HepG2 (cell line): ENCODE measurements around the gene PARK7. TPM values are rescaled to one million over a fixed set of nuclear protein-coding genes. Genes with fewer than 3 reads are reported as not detected.

Experiments used
- ATAC-seq: fragments of 200-7000 bp; cut with Tn5 transposase; 3 replicates; pipeline ENCODE4 v1.9.1; 2020; ENCODE audit warnings: mild to moderate bottlenecking, moderate library complexity
- BruUV-seq: library from RNA; stranded (reverse); fragments of 400-500 nt; replicated peaks from 2 replicates; lab custom pipeline; 2021; lab: Mats Ljungman, UMichigan
- CTCF ChIA-PET: fragments of 300-600 bp; formaldehyde crosslinking; extraction: SDS; loops from one replicate; lab custom pipeline; 2021; ENCODE audit warnings: low total read pairs, inconsistent platforms, low intra/inter-chr PET ratio; lab: Yijun Ruan, JAX
- POLR2A ChIA-PET: fragments of 350-600 bp; sonication (Branson Sonifier 250); formaldehyde crosslinking; loops from one replicate; lab custom pipeline; 2020; ENCODE audit warnings: antibody characterized with exemption, inconsistent platforms; lab: Yijun Ruan, JAX
- DNase-seq: peaks from one replicate; pipeline ENCODE4 v3.0.0-alpha.2; 2015; ENCODE audit warnings: low spot score
- FAIRE-seq: peaks from 3 replicates; lab custom pipeline; 2011; peaks lifted over from hg19 to GRCh38; lab: Jason Lieb, UNC
- H2AFZ ChIP-seq: one replicate; pipeline ENCODE4 v1.6.1; 2011; ENCODE audit warnings: low read length, inconsistent platforms
- H3K27ac ChIP-seq: fragments of 300-600 bp; 3 replicates; pipeline ENCODE4 v1.8.0; 2011; ENCODE audit warnings: mixed run types, mild to moderate bottlenecking, mixed read lengths, low read length, inconsistent platforms; ENCODE audit not compliant: insufficient read depth; ENCODE audit errors: extremely low read length
- H3K27me3 ChIP-seq, 2 experiments: fragments of 200-600 bp in 1 of 2; 2 replicates in 1 of 2; 3 replicates in 1 of 2; pipeline versions ENCODE4 v1.6.0 to v1.8.0; 2011; ENCODE audit warnings: low read length in 2 of 2, mild to moderate bottlenecking in 2 of 2, moderate library complexity in 2 of 2, inconsistent platforms in 1 of 2; ENCODE audit not compliant: insufficient read depth in 2 of 2, control insufficient read depth in 1 of 2
- H3K36me3 ChIP-seq, 2 experiments: fragments of 200-600 bp in 1 of 2; replicated peaks in 1 of 2; 2 replicates in 1 of 2; 3 replicates in 1 of 2; pipeline versions ENCODE4 v1.5.1 to v1.8.0; 2011; ENCODE audit warnings: low read length in 2 of 2, inconsistent platforms in 1 of 2; ENCODE audit not compliant: insufficient read depth in 2 of 2, control insufficient read depth in 1 of 2
- H3K4me1 ChIP-seq: 2 replicates; pipeline ENCODE4 v1.5.1; 2012; ENCODE audit warnings: low read length, inconsistent platforms; ENCODE audit not compliant: insufficient read depth
- H3K4me2 ChIP-seq: 2 replicates; pipeline ENCODE4 v1.6.0; 2011; ENCODE audit warnings: low read depth, low read length, inconsistent platforms
- H3K4me3 ChIP-seq, 3 experiments: fragments of 200-600 bp in 1 of 3; sonication (generic), shearing (Covaris generic) in 1 of 3; replicated peaks in 1 of 3; 2 replicates each; pipeline ENCODE4 v1.5.1; 2011 to 2016; ENCODE audit warnings: low read length in 3 of 3, inconsistent platforms in 2 of 3, low read depth in 2 of 3, mild to moderate bottlenecking in 2 of 3, control low read depth in 1 of 3, mixed read lengths in 1 of 3; ENCODE audit not compliant: insufficient read depth in 1 of 3
- H3K79me2 ChIP-seq: one replicate; pipeline ENCODE4 v1.6.1; 2011; ENCODE audit warnings: low read length, inconsistent platforms; ENCODE audit not compliant: insufficient read depth
- H3K9ac ChIP-seq: 2 replicates; pipeline ENCODE4 v1.6.0; 2011; ENCODE audit warnings: mild to moderate bottlenecking, low read depth, low read length, inconsistent platforms; ENCODE audit not compliant: insufficient read depth
- H3K9me3 ChIP-seq: 2 replicates; pipeline ENCODE4 v1.5.1; 2012; ENCODE audit warnings: mild to moderate bottlenecking, low read length
- H4K20me1 ChIP-seq: 2 replicates; pipeline ENCODE4 v1.6.0; 2011; ENCODE audit warnings: inconsistent platforms, mild to moderate bottlenecking, low read length, moderate library complexity; ENCODE audit not compliant: insufficient read depth
- KDM5B ChIP-seq: sonication (generic); formaldehyde crosslinking; IDR thresholded peaks from 2 replicates; pipeline ENCODE4 v1.4.0; 2020; ENCODE audit warnings: missing genetic modification reagents, mild to moderate bottlenecking, borderline replicate concordance
- ZBTB2 ChIP-seq: sonication (generic); formaldehyde crosslinking; IDR thresholded peaks from 2 replicates; pipeline ENCODE4 v1.8.0; 2022; ENCODE audit warnings: low read depth, missing genetic modification reagents
- ZNF281 ChIP-seq: sonication (generic); formaldehyde crosslinking; IDR thresholded peaks from 2 replicates; pipeline ENCODE4 v1.4.0; 2020; ENCODE audit warnings: missing genetic modification reagents, borderline replicate concordance
- ZNF326 ChIP-seq: sonication (generic); formaldehyde crosslinking; IDR thresholded peaks from 2 replicates; pipeline ENCODE4 v1.4.0; 2020; ENCODE audit warnings: missing genetic modification reagents, borderline replicate concordance
- ZNF740 ChIP-seq: sonication (generic); formaldehyde crosslinking; IDR thresholded peaks from 2 replicates; pipeline ENCODE4 v1.4.0; 2020; ENCODE audit warnings: missing genetic modification reagents
- ZSCAN25 ChIP-seq: sonication (generic); formaldehyde crosslinking; IDR thresholded peaks from 2 replicates; pipeline ENCODE4 v1.8.0; 2022; ENCODE audit warnings: mild to moderate bottlenecking, missing genetic modification reagents
- WGBS: methylation state at CpG from one replicate; pipeline ENCODE4 v1.1.6; 2017; ENCODE audit warnings: low lambda C conversion rate; 5-methylcytosine and 5-hydroxymethylcytosine counted together
- in situ Hi-C: cut with HindIII; loops from 2 replicates; pipeline ENCODE4 v1.10.0; 2017; ENCODE audit warnings: low pct_unique_long_range_greater_than_20kb; ENCODE audit not compliant: extremely low pct_ligation_motif_present
- intact Hi-C: fragments of 100-400 bp; cut with micrococcal nuclease; formaldehyde crosslinking; loops from one replicate; pipeline ENCODE4 v1.10.0; 2022; ENCODE audit not compliant: unreplicated experiment
- polyA plus RNA-seq, 8 experiments: library from polyadenylated mRNA; depleted of rRNA in 3 of 8; stranded (reverse) in 7 of 8; unstranded in 1 of 8; fragments of >200 nt; fragmentation: Illumina TruSeq in 4 of 8; extraction: Trizol in 4 of 8; gene quantifications; 2 replicates each; pipeline versions ENCODE4 v1.2.1 to v1.2.3, GENCODE V29; 2011 to 2016; ENCODE audit warnings: low read depth in 4 of 8, missing spikeins in 1 of 8, mixed read lengths in 1 of 8; ENCODE audit not compliant: insufficient read depth in 1 of 8
- total RNA-seq, 5 experiments: library from RNA; depleted of rRNA; stranded (reverse); fragments of >200 nt; fragmentation: Illumina TruSeq; extraction: Trizol; gene quantifications; 2 replicates each; pipeline ENCODE4 v1.2.3, GENCODE V29; 2016; ENCODE audit warnings: low read depth in 1 of 5
- TF ChIP-seq, protein P1 (sequence below): sonication (generic); formaldehyde crosslinking; IDR thresholded peaks from 2 replicates; pipeline ENCODE4 v1.4.0; 2020; ENCODE audit warnings: mild to moderate bottlenecking, missing genetic modification reagents

Gene PARK7
- total and polyA plus RNA-seq, 2 of the 13 experiments (the other 11 are each of a cell fraction or from before 2014, with no cell fraction given): 212 to 296 TPM

GRCh38 chr1:8003438-8004112 is 42.1 kb downstream of the PARK7 start:
- FAIRE-seq: no peak
- H3K36me3 ChIP-seq: no peaks in the 10 kb centered on the region; a peak in 1 of 5 replicates
- BruUV-seq: no TSS peak
- ChIA-PET POLR2A (interaction anchor here (0.6 kb wide), 1 partner anchor 10 kb away, joined by 3 read pairs; no protein-coding TSS in a partner anchor), CTCF (no interaction called here)
- no peak overlapping the region for H3K4me2 ChIP-seq
- in situ Hi-C loops (no loop called here), intact Hi-C loops (no loop called here)
- H4K20me1 ChIP-seq: peaks cover 9% of the 10 kb centered on the region; the same call in 1 of the 2 replicates
- WGBS: 91% methylated on average over 6 of the region's 6 CpGs
- no peaks in the 10 kb centered on the region for H3K79me2 ChIP-seq
- DNase-seq: no peak
- no peak for ATAC-seq
- H3K9ac ChIP-seq: no peak overlapping the region
- no peaks in the 10 kb centered on the region for H3K9me3 ChIP-seq
- H3K27ac ChIP-seq: no peak overlapping the region
- H2AFZ ChIP-seq: no peak overlapping the region
- TF ChIP-seq ZNF281 (no peak), KDM5B (CRISPR knock-in tag) (no peak), ZSCAN25 (CRISPR knock-in tag) (no peak), ZNF326 (CRISPR knock-in tag) (no peak), ZNF740 (CRISPR knock-in tag) (no peak), ZBTB2 (no peak)
- TF ChIP-seq, protein P1, sequence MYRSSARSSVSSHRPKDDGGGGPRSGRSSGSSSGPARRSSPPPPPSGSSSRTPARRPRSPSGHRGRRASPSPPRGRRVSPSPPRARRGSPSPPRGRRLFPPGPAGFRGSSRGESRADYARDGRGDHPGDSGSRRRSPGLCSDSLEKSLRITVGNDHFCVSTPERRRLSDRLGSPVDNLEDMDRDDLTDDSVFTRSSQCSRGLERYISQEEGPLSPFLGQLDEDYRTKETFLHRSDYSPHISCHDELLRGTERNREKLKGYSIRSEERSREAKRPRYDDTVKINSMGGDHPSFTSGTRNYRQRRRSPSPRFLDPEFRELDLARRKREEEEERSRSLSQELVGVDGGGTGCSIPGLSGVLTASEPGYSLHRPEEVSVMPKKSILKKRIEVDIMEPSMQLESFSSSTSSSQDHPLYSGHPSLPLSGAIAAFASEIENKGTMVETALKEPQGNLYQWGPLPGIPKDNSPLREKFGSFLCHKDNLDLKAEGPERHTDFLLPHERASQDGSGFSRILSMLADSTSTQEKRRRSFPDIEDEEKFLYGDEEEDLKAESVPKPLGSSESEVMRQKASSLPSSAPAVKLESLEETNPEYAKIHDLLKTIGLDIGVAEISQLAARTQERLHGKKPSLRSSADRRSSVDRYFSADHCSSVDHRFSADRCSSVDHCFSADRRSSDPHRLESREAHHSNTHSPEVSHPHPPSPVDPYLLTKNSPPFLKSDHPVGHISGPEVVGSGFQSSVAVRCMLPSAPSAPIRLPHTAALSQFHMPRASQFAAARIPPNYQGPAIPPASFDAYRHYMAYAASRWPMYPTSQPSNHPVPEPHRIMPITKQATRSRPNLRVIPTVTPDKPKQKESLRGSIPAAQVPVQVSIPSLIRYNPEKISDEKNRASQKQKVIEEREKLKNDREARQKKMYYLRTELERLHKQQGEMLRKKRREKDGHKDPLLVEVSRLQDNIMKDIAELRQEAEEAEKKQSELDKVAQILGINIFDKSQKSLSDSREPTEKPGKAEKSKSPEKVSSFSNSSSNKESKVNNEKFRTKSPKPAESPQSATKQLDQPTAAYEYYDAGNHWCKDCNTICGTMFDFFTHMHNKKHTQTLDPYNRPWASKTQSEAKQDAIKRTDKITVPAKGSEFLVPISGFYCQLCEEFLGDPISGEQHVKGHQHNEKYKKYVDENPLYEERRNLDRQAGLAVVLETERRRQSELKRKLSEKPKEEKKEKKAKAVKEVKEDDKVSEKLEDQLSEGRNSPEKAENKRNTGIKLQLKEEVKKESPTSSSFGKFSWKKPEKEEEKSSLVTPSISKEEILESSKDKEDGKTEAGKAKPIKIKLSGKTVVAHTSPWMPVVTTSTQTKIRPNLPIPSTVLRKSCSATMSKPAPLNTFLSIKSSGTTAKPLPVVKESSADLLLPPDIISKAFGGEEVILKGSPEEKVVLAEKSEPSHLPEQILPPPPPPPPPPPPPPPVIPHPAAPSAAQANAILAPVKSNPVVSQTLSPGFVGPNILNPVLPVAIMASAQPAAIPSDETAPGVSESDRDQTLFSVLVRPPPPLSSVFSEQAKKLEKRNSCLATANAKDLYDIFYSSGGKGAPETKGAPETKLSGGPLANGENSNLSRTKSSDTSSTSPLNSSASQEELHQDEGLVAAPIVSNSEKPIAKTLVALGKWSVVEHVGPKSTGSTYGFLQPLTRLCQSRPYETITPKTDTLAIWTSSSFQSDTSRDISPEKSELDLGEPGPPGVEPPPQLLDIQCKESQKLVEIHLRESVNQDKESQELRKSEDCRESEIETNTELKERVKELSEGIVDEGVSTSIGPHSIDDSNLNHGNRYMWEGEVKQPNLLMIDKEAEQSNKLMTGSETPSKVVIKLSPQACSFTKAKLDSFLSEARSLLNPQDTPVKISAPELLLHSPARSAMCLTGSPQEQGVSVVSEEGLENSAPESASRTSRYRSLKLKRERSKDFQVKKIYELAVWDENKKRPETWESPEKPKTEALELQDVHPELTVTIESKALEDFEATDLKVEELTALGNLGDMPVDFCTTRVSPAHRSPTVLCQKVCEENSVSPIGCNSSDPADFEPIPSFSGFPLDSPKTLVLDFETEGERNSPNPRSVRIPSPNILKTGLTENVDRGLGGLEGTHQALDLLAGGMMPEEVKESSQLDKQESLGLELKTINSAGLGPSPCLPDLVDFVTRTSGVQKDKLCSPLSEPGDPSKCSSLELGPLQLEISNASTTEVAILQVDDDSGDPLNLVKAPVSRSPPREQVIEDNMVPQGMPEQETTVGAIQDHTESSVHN (CRISPR knock-in tag): no peak
- H3K27me3 ChIP-seq: no peaks in the 10 kb centered on the region
- no peak overlapping the region for H3K4me3 ChIP-seq
- peaks cover 29% of the 10 kb centered on the region for H3K4me1 ChIP-seq
